Tongue (tissue), 2 donors: ENCODE measurements around the gene TBC1D1. TPM values are rescaled to one million over a fixed set of nuclear protein-coding genes. Genes with fewer than 3 reads are reported as not detected.

ENCODE experiments used
- DNase-seq: peaks from one replicate; pipeline ENCODE4 v3.0.0-alpha.2; 2015
- total RNA-seq: library from RNA; depleted of rRNA; stranded (reverse); fragments of >200 nt; gene quantifications from one replicate; pipeline ENCODE4 v1.2.3, GENCODE V29; 2014

Gene TBC1D1
- total RNA-seq, 1 donor from 2014 or later, result 90.2 TPM

DNA sequence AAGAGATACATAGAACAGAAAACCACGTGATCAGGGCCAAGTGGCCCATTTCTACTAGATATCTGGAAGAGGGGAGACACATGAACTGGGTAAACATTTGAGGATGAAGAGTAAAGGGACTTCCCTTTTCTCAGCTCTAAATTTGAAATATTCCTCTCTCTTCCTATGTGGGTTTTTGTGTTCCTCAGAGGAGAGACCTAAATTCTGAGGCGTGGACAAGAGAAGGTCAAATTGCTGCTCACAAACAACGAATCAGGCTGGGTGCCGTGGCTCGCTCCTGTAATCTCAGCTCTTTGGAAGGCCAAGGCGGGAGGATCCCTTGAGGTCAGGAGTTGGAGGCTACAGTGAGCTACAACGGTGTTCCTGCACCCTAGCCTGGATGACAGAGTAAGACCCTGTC is 285.3 kb downstream of the TBC1D1 start:
- DNase-seq, result no peak

DNA sequence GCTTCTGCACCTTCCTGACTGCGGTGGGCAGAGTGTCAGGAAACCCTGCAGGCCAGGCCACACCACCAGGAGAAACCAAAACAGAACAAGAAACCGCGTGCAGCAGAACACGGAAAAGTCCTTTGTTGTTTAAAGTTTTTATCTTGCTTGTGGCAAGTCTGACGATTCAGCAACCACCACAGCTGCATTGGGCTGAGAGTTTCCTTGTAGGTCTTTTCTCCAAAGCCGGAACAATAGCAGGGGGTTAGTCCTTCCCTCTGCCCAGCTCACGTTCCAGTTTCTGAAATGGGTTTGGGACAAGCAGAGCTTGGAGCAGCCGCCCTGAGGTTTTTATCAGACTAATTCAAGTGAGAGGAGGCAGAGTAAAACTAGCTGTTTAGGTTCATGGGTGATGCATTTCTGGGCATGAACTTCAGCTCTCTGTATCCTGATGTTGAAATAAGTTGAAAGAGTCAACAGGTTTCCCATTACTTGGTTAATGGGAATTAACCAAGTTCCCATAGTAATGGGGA is 286.2 kb downstream of the TBC1D1 start:
- DNase-seq, result peak; percentile 69

- DNase-seq, result peak; percentile 93
Measured at GRCh38 chr4:38177641-38178391, 286.9 kb downstream of the TBC1D1 start.

DNA sequence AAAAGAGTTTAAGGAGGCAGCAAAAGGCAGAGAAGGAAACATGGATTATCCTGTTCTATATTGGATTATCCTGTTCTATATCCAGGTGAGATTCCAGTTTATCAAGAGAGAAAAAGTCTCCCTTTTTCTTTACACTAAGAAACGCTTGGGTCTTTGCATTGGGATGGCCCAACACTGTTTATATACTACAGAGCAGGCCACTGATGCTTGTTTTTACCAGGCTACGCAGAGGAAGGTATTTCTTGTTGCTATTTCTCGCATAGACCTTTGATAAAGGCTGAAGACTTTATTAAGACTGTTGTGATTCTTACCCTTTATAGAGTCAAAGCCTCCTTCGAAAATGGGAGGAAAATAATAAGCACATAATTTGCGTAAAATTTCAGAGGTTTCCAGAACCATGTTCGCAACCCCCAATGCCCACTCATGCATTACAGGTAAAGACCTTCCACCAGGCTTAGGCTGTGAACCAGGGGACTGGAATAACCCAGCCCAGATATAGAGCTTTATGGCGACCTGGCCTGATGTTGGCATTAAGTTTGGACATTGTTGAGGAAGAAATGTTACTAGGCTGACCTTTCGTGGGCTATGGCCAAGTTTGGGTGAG is 287.6 kb downstream of the TBC1D1 start:
- no peak for DNase-seq

DNA sequence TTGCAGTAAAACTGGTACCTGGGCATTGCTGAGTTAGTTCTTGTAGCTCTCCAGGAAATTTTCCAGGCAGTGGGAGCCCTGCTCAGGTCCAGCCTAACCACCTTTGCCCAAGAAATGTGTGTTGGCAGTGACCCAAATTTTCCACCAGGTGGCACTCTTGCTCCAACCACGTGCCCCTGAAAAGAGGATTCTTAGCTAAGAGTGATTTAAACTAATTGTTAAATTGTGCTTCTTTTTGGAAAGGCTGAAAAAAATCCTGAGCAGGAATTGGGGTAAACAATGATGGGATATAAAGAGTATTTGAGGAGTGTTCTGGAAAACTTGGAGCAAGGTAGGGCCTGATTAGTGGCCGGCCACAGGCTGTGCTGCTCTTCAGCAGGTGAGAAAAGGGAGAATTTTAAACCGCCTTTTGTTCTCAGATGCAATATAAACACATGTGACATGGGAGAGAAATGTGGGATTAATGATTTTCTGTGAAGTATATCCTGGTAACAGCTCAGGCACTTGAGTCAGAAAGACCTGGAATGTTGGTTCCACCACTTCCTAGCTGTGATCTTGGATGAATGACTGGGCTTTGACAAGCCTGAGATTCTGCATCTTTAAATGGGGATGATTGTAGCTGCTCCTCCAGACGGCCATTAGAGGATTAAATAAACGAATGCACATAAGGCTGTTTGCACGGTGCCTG is 288.9 kb downstream of the TBC1D1 start:
- peak; percentile 93 for DNase-seq

GRCh38 chr4:38180456-38180855 is 289.6 kb downstream of the TBC1D1 start:
- no peak for DNase-seq

DNA sequence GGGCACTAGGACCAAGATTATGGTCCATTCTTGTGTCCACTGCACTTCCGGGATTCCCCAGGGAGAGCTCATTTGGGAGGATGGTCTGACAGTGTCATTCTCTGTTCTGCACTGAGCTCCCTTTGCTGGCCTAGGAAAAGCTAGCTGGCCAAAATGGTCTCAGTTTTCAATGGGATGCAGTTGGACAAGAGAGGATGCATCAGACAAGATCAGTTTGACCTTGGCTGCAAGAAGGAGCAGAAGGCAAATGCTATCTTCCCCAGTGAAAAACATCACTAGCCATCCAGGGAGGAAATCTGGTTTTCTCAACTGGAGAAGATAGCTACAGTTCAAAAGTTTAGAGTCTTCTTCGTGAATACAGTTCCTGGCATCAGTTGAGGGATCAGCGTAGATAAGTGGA is 290.4 kb downstream of the TBC1D1 start:
- no peak for DNase-seq

DNA sequence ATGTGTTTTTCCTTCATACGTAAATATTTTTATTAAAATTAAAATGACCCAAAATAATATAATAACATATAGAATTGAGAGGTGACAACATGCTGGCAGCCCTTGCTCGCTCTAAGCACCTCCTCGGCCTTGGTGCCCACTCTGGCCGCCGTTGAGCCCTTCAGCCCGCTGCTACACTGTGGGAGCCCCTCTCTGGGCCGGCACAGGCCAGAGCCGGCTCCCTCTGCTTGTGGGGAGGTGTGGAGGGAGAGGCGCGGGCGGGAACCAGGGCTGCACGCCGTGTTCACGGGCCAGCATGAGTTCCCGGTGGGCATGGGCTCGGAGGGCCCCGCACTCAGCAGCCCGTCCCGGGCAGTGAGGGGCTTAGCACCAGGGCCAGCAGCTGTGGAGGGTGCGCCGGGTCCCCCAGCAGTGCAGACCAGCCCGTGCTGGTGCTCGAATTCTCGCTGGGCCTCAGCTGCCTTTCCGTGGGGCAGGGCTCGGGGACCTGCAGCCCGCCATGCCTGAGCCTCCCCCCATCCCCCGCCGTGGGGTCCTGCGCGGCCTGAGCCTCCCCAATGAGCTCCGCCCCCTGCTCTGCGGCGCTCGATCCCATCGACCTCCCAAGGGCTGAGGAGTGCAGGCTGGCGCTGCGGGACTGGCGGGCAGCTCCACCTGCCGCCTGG is 291.6 kb downstream of the TBC1D1 start:
- DNase-seq, result no peak

GRCh38 chr4:38184404-38184803 is 293.5 kb downstream of the TBC1D1 start:
- DNase-seq, result no peak

- no peak for DNase-seq
Measured at GRCh38 chr4:38185406-38186144, 294.7 kb downstream of the TBC1D1 start.

DNA sequence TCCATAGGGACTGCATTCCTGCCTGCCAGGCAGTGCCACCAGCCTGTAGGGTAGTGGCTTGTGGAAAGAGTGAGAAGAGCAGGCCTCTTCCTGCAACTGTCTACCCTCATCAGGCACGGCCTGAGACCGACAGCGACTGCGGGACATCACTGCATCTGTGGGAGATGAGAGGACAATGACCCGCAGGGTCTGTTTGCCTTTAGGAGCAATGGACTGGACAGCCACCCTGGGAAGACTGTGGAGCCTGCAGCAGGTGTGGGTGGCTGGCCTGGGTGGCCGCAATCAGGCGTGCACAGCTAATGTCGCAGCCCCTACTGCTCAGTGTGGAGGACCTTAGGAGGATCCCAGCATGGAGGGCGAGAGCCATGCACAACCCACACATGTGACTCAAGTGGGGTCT is 297.3 kb downstream of the TBC1D1 start:
- no peak for DNase-seq

DNA sequence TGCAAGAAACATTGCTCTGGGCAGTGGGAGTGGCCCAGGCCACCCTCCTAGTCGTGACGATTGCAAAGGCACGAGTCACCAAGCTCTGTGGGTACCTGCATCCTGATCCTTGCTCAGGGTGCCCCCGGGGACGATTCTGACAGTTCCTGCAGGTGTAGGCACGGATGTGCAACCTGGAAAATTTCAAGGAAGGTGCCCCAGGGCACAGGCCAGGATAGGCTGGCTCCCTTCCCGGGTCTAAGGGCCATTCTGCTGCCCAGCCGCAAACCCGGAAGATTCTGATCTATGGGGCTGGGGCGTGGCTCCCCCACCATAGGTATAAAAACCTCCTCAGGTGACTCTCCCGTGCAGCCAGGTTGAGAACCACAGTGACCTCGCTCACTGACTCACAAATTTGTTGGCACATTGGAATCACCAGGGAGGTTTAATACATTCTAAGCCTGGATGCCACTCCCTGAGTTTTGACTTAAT is 297.8 kb downstream of the TBC1D1 start:
- no peak for DNase-seq

Other genes starting within 250 kb of the TBC1D1 start
- 74.7 TPM for gene RELL1, start 204.7 kb upstream of the TBC1D1 start, total RNA-seq
- 22.0 TPM for gene PGM2, start 64.4 kb upstream of the TBC1D1 start, total RNA-seq
- gene PTTG2, start 69.3 kb downstream of the TBC1D1 start, total RNA-seq, result 1.7 TPM